Astrocyte (in vitro differentiated cells and primary cell): ENCODE measurements around the gene ATP8B1. TPM values are rescaled to one million over a fixed set of nuclear protein-coding genes. Genes with fewer than 3 reads are reported as not detected.

ENCODE experiments used
- DNase-seq: peaks from one replicate; pipeline ENCODE4 v3.0.0-alpha.2; 2010; ENCODE audit warnings: low read depth
- FAIRE-seq: peaks from 2 replicates; lab custom pipeline; 2011; peaks lifted over from hg19 to GRCh38; lab: Jason Lieb, UNC
- H2AFZ ChIP-seq: 2 replicates; pipeline ENCODE4 v1.6.0; 2012; ENCODE audit warnings: low read depth, low read length, inconsistent platforms
- H3K27ac ChIP-seq: 2 replicates; pipeline ENCODE4 v1.5.1; 2011; ENCODE audit warnings: low read depth, low read length, inconsistent platforms
- H3K27me3 ChIP-seq: 2 replicates; pipeline ENCODE4 v1.6.0; 2011; ENCODE audit warnings: low read length, inconsistent platforms; ENCODE audit not compliant: insufficient read depth
- H3K36me3 ChIP-seq: 2 replicates; pipeline ENCODE4 v1.5.1; 2011; ENCODE audit warnings: low read length, inconsistent platforms; ENCODE audit not compliant: insufficient read depth
- H3K4me1 ChIP-seq: 2 replicates; pipeline ENCODE4 v1.5.1; 2011; ENCODE audit warnings: low read length, inconsistent platforms; ENCODE audit not compliant: insufficient read depth
- H3K4me2 ChIP-seq: 2 replicates; pipeline ENCODE4 v1.6.0; 2012; ENCODE audit warnings: low read length, inconsistent platforms
- H3K4me3 ChIP-seq: 2 replicates; pipeline ENCODE4 v1.5.1; 2011; ENCODE audit warnings: low read depth, mild to moderate bottlenecking, low read length, inconsistent platforms; ENCODE audit not compliant: insufficient read depth
- H3K79me2 ChIP-seq: 2 replicates; pipeline ENCODE4 v1.6.0; 2012; ENCODE audit warnings: mild to moderate bottlenecking, low read length, inconsistent platforms; ENCODE audit not compliant: insufficient read depth
- H3K9ac ChIP-seq: 2 replicates; pipeline ENCODE4 v1.6.0; 2012; ENCODE audit warnings: mild to moderate bottlenecking, low read length, inconsistent platforms
- H3K9me3 ChIP-seq: 2 replicates; pipeline ENCODE4 v1.5.1; 2012; ENCODE audit warnings: low read depth, mild to moderate bottlenecking, low read length, inconsistent platforms; ENCODE audit not compliant: insufficient read depth
- H4K20me1 ChIP-seq: 2 replicates; pipeline ENCODE4 v1.6.0; 2012; ENCODE audit warnings: low read length, inconsistent platforms; ENCODE audit not compliant: insufficient read depth
- H3K27ac Mint-ChIP-seq: one replicate; pipeline ENCODE4 v1.8.0; 2021; ENCODE audit warnings: mild to moderate bottlenecking, mixed read lengths; ENCODE audit not compliant: unreplicated experiment
- H3K27me3 Mint-ChIP-seq: one replicate; pipeline ENCODE4 v1.8.0; 2021; ENCODE audit warnings: low read depth, mixed read lengths; ENCODE audit not compliant: unreplicated experiment
- H3K36me3 Mint-ChIP-seq: one replicate; pipeline ENCODE4 v1.8.0; 2021; ENCODE audit warnings: low read depth, mixed read lengths; ENCODE audit not compliant: unreplicated experiment
- H3K4me1 Mint-ChIP-seq: one replicate; pipeline ENCODE4 v1.8.0; 2021; ENCODE audit warnings: low read depth, mixed read lengths; ENCODE audit not compliant: unreplicated experiment
- H3K4me3 Mint-ChIP-seq: one replicate; pipeline ENCODE4 v1.8.0; 2021; ENCODE audit warnings: mild to moderate bottlenecking, moderate library complexity, mixed read lengths; ENCODE audit not compliant: unreplicated experiment
- H3K9me3 Mint-ChIP-seq: one replicate; pipeline ENCODE4 v1.8.0; 2021; ENCODE audit warnings: mild to moderate bottlenecking, mixed read lengths; ENCODE audit not compliant: unreplicated experiment
- CTCF ChIP-seq: IDR thresholded peaks from 2 replicates; pipeline ENCODE4 v1.5.1; 2011; ENCODE audit warnings: low read depth, mild to moderate bottlenecking, inconsistent platforms, low read length, moderate library complexity; ENCODE audit not compliant: insufficient read depth
- EZH2 ChIP-seq: IDR thresholded peaks from 2 replicates; pipeline ENCODE4 v1.6.1; 2012; ENCODE audit warnings: mild to moderate bottlenecking, low read length, inconsistent platforms; ENCODE audit not compliant: insufficient read depth
- total RNA-seq: library from RNA; stranded (reverse); gene quantifications from 2 replicates; pipeline ENCODE4 v1.2.1, GENCODE V29; 2021

ATP8B1 gene
- total RNA-seq, 1 donor from 2014 or later, result 10.4 TPM

- H2AFZ ChIP-seq, result no peak overlapping the region
- Mint-ChIP-seq H3K9me3 (no peaks in the 10 kb centered on the region), H3K36me3 (peaks cover 7% of the 10 kb centered on the region), H3K4me1 (peaks cover 39% of the 10 kb centered on the region), H3K27ac (no peak overlapping the region), H3K27me3 (no peaks in the 10 kb centered on the region), H3K4me3 (no peak overlapping the region)
- DNase-seq (no peak), FAIRE-seq (no peak)
- H3K36me3 ChIP-seq, result peaks cover 6% of the 10 kb centered on the region
- TF ChIP-seq EZH2, result no peak
- peak overlapping the region; percentile 40 for H3K27ac ChIP-seq
- H4K20me1 ChIP-seq, result peaks cover 52% of the 10 kb centered on the region
- peak overlapping the region; percentile 38 for H3K9ac ChIP-seq
- H3K4me3 ChIP-seq, result no peak overlapping the region
- peaks cover 47% of the 10 kb centered on the region for H3K4me1 ChIP-seq
- peaks cover 95% of the 10 kb centered on the region for H3K79me2 ChIP-seq
- peak overlapping the region; percentile 68 for H3K4me2 ChIP-seq
- H3K9me3 ChIP-seq, result no peaks in the 10 kb centered on the region
- H3K27me3 ChIP-seq, result no peaks in the 10 kb centered on the region
Measured at GRCh38 chr18:57793302-57793986, 9.7 kb downstream of the ATP8B1 start.

GRCh38 chr18:57792631-57793301 lies 10.3 kb downstream of the ATP8B1 start:
- H3K4me1 ChIP-seq, result peaks cover 54% of the 10 kb centered on the region
- Mint-ChIP-seq H3K27me3 (no peaks in the 10 kb centered on the region), H3K4me3 (no peak overlapping the region), H3K36me3 (peaks cover 7% of the 10 kb centered on the region), H3K9me3 (no peaks in the 10 kb centered on the region), H3K4me1 (peaks cover 45% of the 10 kb centered on the region), H3K27ac (no peak overlapping the region)
- H3K9ac ChIP-seq, result peak overlapping the region; percentile 38
- H4K20me1 ChIP-seq, result peaks cover 45% of the 10 kb centered on the region
- no peaks in the 10 kb centered on the region for H3K27me3 ChIP-seq
- H3K27ac ChIP-seq, result peak overlapping the region; percentile 40
- H3K4me2 ChIP-seq, result peak overlapping the region; percentile 68
- no peaks in the 10 kb centered on the region for H3K9me3 ChIP-seq
- H3K79me2 ChIP-seq, result peaks cover 95% of the 10 kb centered on the region
- H2AFZ ChIP-seq, result no peak overlapping the region
- no peak for FAIRE-seq
- no peak for TF ChIP-seq CTCF
- TF ChIP-seq EZH2, result no peak
- H3K4me3 ChIP-seq, result no peak overlapping the region
- DNase-seq, result no peak
- H3K36me3 ChIP-seq, result peaks cover 6% of the 10 kb centered on the region

- no peaks in the 10 kb centered on the region for H3K27me3 Mint-ChIP-seq
- Histone ChIP-seq H3K4me1 (peaks cover 49% of the 10 kb centered on the region), H3K36me3 (peaks cover 6% of the 10 kb centered on the region), H3K27ac (peak overlapping the region; percentile 30), H3K9me3 (no peaks in the 10 kb centered on the region), H4K20me1 (peaks cover 37% of the 10 kb centered on the region), H2AFZ (no peak overlapping the region), H3K9ac (no peak overlapping the region), H3K4me3 (no peak overlapping the region), H3K4me2 (no peak overlapping the region), H3K27me3 (no peaks in the 10 kb centered on the region), H3K79me2 (peaks cover 95% of the 10 kb centered on the region)
- no peak overlapping the region for H3K4me3 Mint-ChIP-seq
- no peak for FAIRE-seq
- no peaks in the 10 kb centered on the region for H3K9me3 Mint-ChIP-seq
- H3K27ac Mint-ChIP-seq, result no peak overlapping the region
- peaks cover 7% of the 10 kb centered on the region for H3K36me3 Mint-ChIP-seq
- TF ChIP-seq CTCF (no peak), EZH2 (no peak)
- peak; percentile 60 for DNase-seq
- peaks cover 43% of the 10 kb centered on the region for H3K4me1 Mint-ChIP-seq
Measured at GRCh38 chr18:57791911-57792310, 11.2 kb downstream of the ATP8B1 start.
